ENCODE results near the gene BIRC7. TPM values are rescaled to one million over a fixed set of nuclear protein-coding genes. Genes with fewer than 3 reads are reported as not detected.

Gene BIRC7
- total RNA-seq, 1 experiment from 2014 or later: not detected

DNA sequence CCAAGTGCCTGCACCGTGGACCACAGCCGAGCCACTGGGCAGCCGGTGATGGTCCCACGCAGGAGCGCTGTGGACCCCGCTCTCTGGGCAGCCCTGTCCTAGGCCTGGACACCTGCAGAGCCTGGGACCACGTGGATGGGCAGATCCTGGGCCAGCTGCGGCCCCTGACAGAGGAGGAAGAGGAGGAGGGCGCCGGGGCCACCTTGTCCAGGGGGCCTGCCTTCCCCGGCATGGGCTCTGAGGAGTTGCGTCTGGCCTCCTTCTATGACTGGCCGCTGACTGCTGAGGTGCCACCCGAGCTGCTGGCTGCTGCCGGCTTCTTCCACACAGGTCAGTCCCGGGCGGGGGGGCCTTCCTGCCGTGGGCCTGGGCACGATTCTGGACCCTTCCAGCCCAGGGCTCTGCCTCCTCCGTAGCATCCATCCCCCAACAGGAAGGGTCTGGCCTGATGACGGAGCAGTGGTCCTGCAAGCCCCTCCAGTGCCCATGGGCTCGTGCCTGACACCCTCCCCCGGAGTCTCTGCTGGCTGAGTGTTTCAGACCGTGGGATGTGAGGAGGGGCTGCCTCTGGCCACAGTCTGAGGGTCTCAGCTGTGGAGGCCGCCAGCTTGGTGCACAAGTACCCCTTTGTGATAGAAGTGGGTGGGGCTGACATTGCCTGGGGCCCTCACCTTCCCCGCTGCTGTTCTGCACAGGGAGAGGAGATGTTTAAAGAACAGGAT is 572 bp downstream of the BIRC7 start:
- ChIA-PET CTCF (interaction anchor here (0.6 to 7.1 kb wide), 6 partner anchors 12 to 754 kb away, joined by 3 to 115 read pairs (median 4); no protein-coding TSS in a partner anchor), POLR2A (no interaction called here)
- Mint-ChIP-seq H3K27me3 (ENCODE audit: insufficient read depth, unreplicated experiment) (peaks cover 17% of the 10 kb centered on the region), H3K36me3 (ENCODE audit: insufficient read depth, unreplicated experiment) (no peaks in the 10 kb centered on the region), H3K4me1 (ENCODE audit: insufficient read depth, unreplicated experiment) (no peaks in the 10 kb centered on the region), H3K4me3 (ENCODE audit: unreplicated experiment) (no peak overlapping the region), H3K9me3 (ENCODE audit: unreplicated experiment) (no peaks in the 10 kb centered on the region), H3K27ac (ENCODE audit: low read depth, unreplicated experiment) (no peak overlapping the region)
- BruUV-seq (replicated peaks): no TSS peak
- TF ChIP-seq, protein P1, sequence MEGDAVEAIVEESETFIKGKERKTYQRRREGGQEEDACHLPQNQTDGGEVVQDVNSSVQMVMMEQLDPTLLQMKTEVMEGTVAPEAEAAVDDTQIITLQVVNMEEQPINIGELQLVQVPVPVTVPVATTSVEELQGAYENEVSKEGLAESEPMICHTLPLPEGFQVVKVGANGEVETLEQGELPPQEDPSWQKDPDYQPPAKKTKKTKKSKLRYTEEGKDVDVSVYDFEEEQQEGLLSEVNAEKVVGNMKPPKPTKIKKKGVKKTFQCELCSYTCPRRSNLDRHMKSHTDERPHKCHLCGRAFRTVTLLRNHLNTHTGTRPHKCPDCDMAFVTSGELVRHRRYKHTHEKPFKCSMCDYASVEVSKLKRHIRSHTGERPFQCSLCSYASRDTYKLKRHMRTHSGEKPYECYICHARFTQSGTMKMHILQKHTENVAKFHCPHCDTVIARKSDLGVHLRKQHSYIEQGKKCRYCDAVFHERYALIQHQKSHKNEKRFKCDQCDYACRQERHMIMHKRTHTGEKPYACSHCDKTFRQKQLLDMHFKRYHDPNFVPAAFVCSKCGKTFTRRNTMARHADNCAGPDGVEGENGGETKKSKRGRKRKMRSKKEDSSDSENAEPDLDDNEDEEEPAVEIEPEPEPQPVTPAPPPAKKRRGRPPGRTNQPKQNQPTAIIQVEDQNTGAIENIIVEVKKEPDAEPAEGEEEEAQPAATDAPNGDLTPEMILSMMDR (IDR thresholded peaks at IDR 0.05; ENCODE audit: unreplicated experiment): no peak
- intact Hi-C loops (cut with micrococcal nuclease): no loop called here
- DNase-seq (ENCODE audit: unreplicated experiment): no peak

DNA sequence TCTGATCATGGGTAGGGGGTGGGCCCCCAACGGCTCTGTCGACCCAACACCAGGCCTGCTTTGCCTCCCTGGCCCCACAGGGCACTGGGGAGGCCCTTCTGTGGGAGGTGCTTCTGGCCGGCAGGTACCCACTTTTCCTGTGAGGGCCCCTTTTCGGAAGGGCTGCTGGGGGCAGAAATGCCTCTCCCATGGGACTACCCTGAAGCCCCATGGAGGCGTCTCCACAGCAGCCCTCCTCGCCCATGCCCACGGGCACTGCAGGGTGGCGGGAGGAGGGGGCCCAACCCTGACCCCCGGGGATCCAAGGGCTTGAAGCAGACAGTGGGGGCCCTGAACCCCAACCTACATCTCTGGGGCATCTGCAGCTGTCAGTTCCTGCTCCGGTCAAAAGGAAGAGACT is 2.3 kb downstream of the BIRC7 start:
- no peaks in the 10 kb centered on the region for H3K36me3 Mint-ChIP-seq (ENCODE audit: insufficient read depth, unreplicated experiment)
- H3K9me3 Mint-ChIP-seq (ENCODE audit: unreplicated experiment): no peaks in the 10 kb centered on the region
- no TSS peak for BruUV-seq (replicated peaks)
- H3K4me1 Mint-ChIP-seq (ENCODE audit: insufficient read depth, unreplicated experiment): no peaks in the 10 kb centered on the region
- intact Hi-C loops (cut with micrococcal nuclease): no loop called here
- H3K27me3 Mint-ChIP-seq (ENCODE audit: insufficient read depth, unreplicated experiment): no peaks in the 10 kb centered on the region
- ChIA-PET POLR2A (no interaction called here), CTCF (interaction anchor here (0.6 to 7.1 kb wide), 4 partner anchors 14 to 55 kb away, joined by 3 to 115 read pairs (median 8); no protein-coding TSS in a partner anchor)
- no peak overlapping the region for H3K4me3 Mint-ChIP-seq (ENCODE audit: unreplicated experiment)
- DNase-seq (ENCODE audit: unreplicated experiment): no peak
- H3K27ac Mint-ChIP-seq (ENCODE audit: low read depth, unreplicated experiment): no peak overlapping the region
- TF ChIP-seq, protein P1 (IDR thresholded peaks at IDR 0.05; ENCODE audit: unreplicated experiment): no peak

DNA sequence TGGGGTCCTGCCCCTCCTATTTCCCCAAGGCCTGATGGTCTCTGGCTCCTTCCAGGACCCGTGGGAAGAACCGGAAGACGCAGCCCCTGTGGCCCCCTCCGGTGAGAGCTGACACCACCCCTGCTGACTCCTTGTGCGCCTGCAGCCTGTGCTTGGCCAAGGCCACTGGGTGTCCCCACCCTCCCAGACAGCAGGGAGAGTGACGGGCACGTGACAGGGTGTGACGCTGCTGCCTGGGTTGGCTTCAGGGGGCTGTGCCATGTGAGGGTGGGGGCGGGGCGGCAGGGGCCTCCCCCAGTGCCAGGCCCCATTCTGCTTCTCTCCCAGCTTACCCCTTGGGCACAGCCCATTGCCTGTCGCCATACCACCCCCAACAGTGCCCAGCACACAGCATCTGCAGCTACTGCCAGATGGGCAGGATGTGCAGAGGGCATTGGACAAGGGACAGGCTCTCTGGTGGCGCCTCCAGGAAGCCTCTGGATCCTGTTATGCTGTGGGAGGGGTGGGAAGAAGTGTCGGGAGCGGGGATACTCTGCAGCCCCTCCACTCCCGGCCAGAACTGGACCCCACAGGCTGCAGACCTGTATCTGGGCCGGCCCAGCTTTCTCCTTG is 2.9 kb downstream of the BIRC7 start:
- ChIA-PET CTCF (interaction anchor here (0.6 to 1.9 kb wide), 3 partner anchors 15 to 165 kb away, joined by 3 to 13 read pairs (median 3); no protein-coding TSS in a partner anchor), POLR2A (interaction anchor here (0.6 to 0.7 kb wide), 2 partner anchors 17 to 655 kb away, joined by 3 to 4 read pairs; no protein-coding TSS in a partner anchor)
- H3K9me3 Mint-ChIP-seq (ENCODE audit: unreplicated experiment): no peaks in the 10 kb centered on the region
- H3K27ac Mint-ChIP-seq (ENCODE audit: low read depth, unreplicated experiment): no peak overlapping the region
- H3K4me3 Mint-ChIP-seq (ENCODE audit: unreplicated experiment): no peak overlapping the region
- TF ChIP-seq, protein P1 (IDR thresholded peaks at IDR 0.05; ENCODE audit: unreplicated experiment): no peak
- intact Hi-C loops (cut with micrococcal nuclease): no loop called here
- no peaks in the 10 kb centered on the region for H3K4me1 Mint-ChIP-seq (ENCODE audit: insufficient read depth, unreplicated experiment)
- no TSS peak for BruUV-seq (replicated peaks)
- H3K36me3 Mint-ChIP-seq (ENCODE audit: insufficient read depth, unreplicated experiment): no peaks in the 10 kb centered on the region
- no peak for DNase-seq (ENCODE audit: unreplicated experiment)
- peaks cover under 1% of the 10 kb centered on the region for H3K27me3 Mint-ChIP-seq (ENCODE audit: insufficient read depth, unreplicated experiment)

DNA sequence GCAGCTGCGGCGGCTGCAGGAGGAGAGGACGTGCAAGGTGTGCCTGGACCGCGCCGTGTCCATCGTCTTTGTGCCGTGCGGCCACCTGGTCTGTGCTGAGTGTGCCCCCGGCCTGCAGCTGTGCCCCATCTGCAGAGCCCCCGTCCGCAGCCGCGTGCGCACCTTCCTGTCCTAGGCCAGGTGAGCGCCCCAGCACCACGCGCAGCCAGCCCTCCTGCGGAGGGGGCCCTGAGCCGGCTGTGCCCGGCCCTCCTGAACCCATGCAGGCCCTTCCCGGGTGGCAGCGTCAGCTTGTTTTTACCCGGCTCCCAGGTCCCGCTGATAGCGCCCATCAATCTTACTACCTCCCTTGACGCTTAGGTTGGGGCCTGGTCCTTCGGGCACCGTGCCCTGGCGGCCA is 3.7 kb downstream of the BIRC7 start:
- TF ChIP-seq, protein P1 (IDR thresholded peaks at IDR 0.05; ENCODE audit: unreplicated experiment): no peak
- H3K36me3 Mint-ChIP-seq (ENCODE audit: insufficient read depth, unreplicated experiment): no peaks in the 10 kb centered on the region
- no TSS peak for BruUV-seq (replicated peaks)
- H3K4me3 Mint-ChIP-seq (ENCODE audit: unreplicated experiment): no peak overlapping the region
- POLR2A ChIA-PET: interaction anchor here (0.6 kb wide), 1 partner anchor 654 kb away, joined by 3 read pairs; no protein-coding TSS in a partner anchor
- no peaks in the 10 kb centered on the region for H3K4me1 Mint-ChIP-seq (ENCODE audit: insufficient read depth, unreplicated experiment)
- intact Hi-C loops (cut with micrococcal nuclease): no loop called here
- CTCF ChIA-PET: interaction anchor here (1.9 kb wide), 1 partner anchor 16 kb away, joined by 13 read pairs; no protein-coding TSS in a partner anchor
- no peaks in the 10 kb centered on the region for H3K9me3 Mint-ChIP-seq (ENCODE audit: unreplicated experiment)
- no peak overlapping the region for H3K27ac Mint-ChIP-seq (ENCODE audit: low read depth, unreplicated experiment)
- DNase-seq (ENCODE audit: unreplicated experiment): no peak
- peaks cover 9% of the 10 kb centered on the region for H3K27me3 Mint-ChIP-seq (ENCODE audit: insufficient read depth, unreplicated experiment)
